ENCODE results near the gene HAUS2.

Gene HAUS2

GRCh38 chr15:42582569-42583375, 34.1 kb downstream of the HAUS2 start:
- no peak for TF ChIP-seq CTCF (conservative IDR thresholded peaks at IDR 0.05; ENCODE audit: low read length)
- DNase-seq (ENCODE audit: low read depth) = no peak

GRCh38 chr15:42584031-42584765, 35.6 kb downstream of the HAUS2 start:
- DNase-seq (ENCODE audit: low read depth) = no peak
- TF ChIP-seq CTCF (conservative IDR thresholded peaks at IDR 0.05; ENCODE audit: low read length) = no peak
- no peak overlapping the region for H3K4me3 ChIP-seq (ENCODE audit: low read length)

More at GRCh38 chr15:42582569-42583375, 34.1 kb downstream of the HAUS2 start:
- no peak overlapping the region for H3K4me3 ChIP-seq (ENCODE audit: low read length)

GRCh38 chr15:42590619-42591237, 42.1 kb downstream of the HAUS2 start:
- TF ChIP-seq CTCF (conservative IDR thresholded peaks at IDR 0.05; ENCODE audit: low read length) = no peak
- H3K4me3 ChIP-seq (ENCODE audit: low read length) = no peak overlapping the region
- DNase-seq (ENCODE audit: low read depth) = no peak

- peak; percentile 59 for TF ChIP-seq CTCF (conservative IDR thresholded peaks at IDR 0.05; ENCODE audit: low read length)
- no peak overlapping the region for H3K4me3 ChIP-seq (ENCODE audit: low read length)
- DNase-seq (ENCODE audit: low read depth) = peak; percentile 80
Observed at GRCh38 chr15:42591238-42591934, 42.7 kb downstream of the HAUS2 start.

GRCh38 chr15:42592716-42593115, 44.1 kb downstream of the HAUS2 start:
- DNase-seq (ENCODE audit: low read depth) = no peak
- TF ChIP-seq CTCF (conservative IDR thresholded peaks at IDR 0.05; ENCODE audit: low read length) = no peak
- no peak overlapping the region for H3K4me3 ChIP-seq (ENCODE audit: low read length)

GRCh38 chr15:42593143-42593542, 44.5 kb downstream of the HAUS2 start:
- no peak overlapping the region for H3K4me3 ChIP-seq (ENCODE audit: low read length)
- TF ChIP-seq CTCF (conservative IDR thresholded peaks at IDR 0.05; ENCODE audit: low read length) = no peak
- DNase-seq (ENCODE audit: low read depth) = peak; percentile 50
